Activated T-cell treated with anti-CD3 and anti-CD28 coated beads, Interleukin-2, amount 50 U/mL, for 24 hours (primary cell): Measurements from ENCODE around the gene CD14.
"Not testable (repeated sequence)": the region's sequence is repeated elsewhere in the genome, so short reads cannot be mapped to it uniquely, and the experiment has no call there.

Experiments
- DNase-seq: peaks from one replicate; pipeline ENCODE4 v3.0.0-alpha.2; 2020
- H3K27ac Mint-ChIP-seq: 2 replicates; pipeline ENCODE4 v1.8.0; 2020; ENCODE audit warnings: mild to moderate bottlenecking, mixed read lengths
- H3K27me3 Mint-ChIP-seq: 2 replicates; pipeline ENCODE4 v1.8.0; 2020; ENCODE audit warnings: mixed read lengths
- H3K36me3 Mint-ChIP-seq: 2 replicates; pipeline ENCODE4 v1.8.0; 2020; ENCODE audit warnings: low read depth, mixed read lengths
- H3K4me1 Mint-ChIP-seq: 2 replicates; pipeline ENCODE4 v1.8.0; 2020; ENCODE audit warnings: low read depth, mixed read lengths
- H3K4me3 Mint-ChIP-seq: 2 replicates; pipeline ENCODE4 v1.8.0; 2020; ENCODE audit warnings: mild to moderate bottlenecking, moderate library complexity, mixed read lengths
- H3K9me3 Mint-ChIP-seq: 2 replicates; pipeline ENCODE4 v1.8.0; 2020; ENCODE audit warnings: mixed read lengths

The CD14 gene

DNA sequence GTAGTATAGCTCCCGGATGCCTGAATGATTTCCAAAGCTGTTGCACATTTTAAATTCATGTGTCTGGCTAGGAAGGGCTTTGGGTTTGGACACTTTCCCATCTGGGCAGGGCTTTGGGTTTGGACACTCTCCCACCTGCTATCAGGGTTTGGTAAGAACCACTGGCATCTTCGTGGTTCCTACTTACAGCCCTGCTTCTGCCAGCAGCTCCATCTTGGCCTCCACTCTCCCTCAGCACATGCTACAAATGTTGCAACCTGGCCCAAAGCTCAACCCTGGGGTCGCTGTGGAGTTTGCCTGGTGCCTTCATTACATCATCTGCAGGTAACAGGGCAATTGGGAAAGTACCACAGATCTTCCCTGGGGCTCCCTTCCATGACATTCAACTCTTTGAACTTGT lies 9.7 kb upstream of the CD14 start:
- Mint-ChIP-seq H3K9me3 (no peaks in the 10 kb centered on the region), H3K4me3 (no peak overlapping the region), H3K4me1 (peaks cover 62% of the 10 kb centered on the region), H3K27me3 (no peaks in the 10 kb centered on the region), H3K27ac (peak overlapping the region; percentile 57), H3K36me3 (peaks cover 81% of the 10 kb centered on the region)
- no peak for DNase-seq

DNA sequence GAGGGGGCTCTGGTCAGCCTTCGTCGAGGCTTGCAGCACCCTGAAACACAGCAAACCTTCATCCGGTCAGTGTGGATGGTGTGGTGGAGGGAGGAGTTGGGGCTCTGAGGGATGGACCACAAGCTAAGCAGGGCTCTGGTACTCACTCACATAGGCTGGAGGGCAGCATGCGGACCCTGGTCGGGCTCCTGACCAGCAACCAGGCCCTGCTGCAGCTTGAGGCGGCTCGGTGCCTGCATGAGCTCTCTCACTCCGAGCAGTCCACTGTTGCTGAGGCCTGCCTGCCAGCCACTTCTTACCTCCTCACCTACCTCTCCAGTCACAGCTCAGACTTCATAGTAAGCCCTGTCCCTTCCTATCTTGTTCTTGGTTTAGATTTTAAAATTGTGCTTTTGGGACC lies 8.7 kb upstream of the CD14 start:
- H3K4me3 Mint-ChIP-seq: peak overlapping the region; percentile 86

DNA sequence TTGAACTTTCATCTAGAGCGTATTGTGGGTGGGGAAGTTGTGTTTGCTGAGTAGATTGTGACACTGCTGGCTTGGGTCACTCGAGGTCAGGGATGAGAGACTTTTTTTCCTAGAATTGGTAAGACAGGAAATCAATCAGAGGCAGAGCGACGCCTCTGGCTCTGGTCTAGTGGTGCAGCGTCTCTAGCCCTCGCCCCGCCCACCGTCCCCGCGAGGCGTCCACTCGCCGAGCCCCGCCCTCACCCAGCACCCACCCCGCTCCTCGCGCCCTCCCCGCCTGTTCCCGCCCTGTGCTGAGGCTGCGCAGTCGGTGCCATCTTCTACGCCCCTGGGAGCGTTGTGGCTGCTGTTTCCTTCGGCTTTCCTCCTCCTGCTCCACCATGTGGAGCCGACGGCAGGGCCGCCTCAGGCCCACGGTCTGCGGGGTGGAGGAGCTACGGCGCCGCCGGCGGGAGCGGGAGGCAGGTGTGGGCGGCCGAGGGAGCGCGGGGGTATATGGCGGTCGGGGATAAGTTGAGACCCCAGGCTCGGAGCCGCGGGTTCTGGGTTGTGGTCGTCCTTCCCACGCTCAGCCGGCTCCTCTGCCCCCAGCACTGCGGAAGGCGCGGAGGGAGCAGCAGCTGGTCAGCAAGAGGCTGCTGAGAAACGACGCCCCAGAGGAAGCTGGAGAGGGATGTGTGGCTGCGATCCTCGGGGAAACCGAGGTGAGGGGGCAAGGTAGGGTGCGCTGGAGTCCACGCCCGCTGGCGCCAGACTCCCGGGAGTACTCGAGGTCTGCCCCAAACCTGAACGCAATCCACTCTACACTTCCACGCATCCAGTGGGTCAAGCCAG lies 6.4 kb upstream of the CD14 start, which contains the start of gene TMCO6:
TSS of gene TMCO6 (plus strand) at position 304 of the 834 bp plus-strand sequence. CDS start at position 381, 77 bp downstream.
- Mint-ChIP-seq H3K27ac (peak within 1 kb of the TSS; percentile 94), H3K27me3 (no peaks in the 10 kb centered on the region), H3K4me1 (peaks cover 53% of the 10 kb centered on the region), H3K9me3 (no peaks in the 10 kb centered on the region), H3K36me3 (peaks cover 50% of the 10 kb centered on the region), H3K4me3 (peak within 1 kb of the TSS; percentile 86)
- peak; percentile 96 for DNase-seq

More for the DNA sequence above, 8.7 kb upstream of the CD14 start:
- peaks cover 71% of the 10 kb centered on the region for H3K36me3 Mint-ChIP-seq
- peak overlapping the region; percentile 94 for H3K27ac Mint-ChIP-seq
- H3K9me3 Mint-ChIP-seq: no peaks in the 10 kb centered on the region
- peaks cover 62% of the 10 kb centered on the region for H3K4me1 Mint-ChIP-seq
- no peak for DNase-seq
- H3K27me3 Mint-ChIP-seq: no peaks in the 10 kb centered on the region

DNA sequence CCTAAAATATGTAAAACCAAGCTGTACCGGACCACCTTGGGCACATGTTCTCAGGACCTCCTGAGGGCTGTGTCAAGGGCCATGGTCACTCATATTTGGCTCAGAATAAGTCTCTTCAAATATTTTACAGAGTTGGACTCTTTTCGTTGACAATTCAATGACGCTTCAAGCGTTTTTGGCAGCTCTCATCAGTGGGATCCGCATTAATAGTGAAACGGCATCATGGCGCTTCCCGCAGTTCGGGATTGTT lies 5.8 kb upstream of the CD14 start:
- H3K4me1 Mint-ChIP-seq: peaks cover 51% of the 10 kb centered on the region
- not testable (repeated sequence) for DNase-seq, H3K9me3 Mint-ChIP-seq, H3K27me3 Mint-ChIP-seq
- peak overlapping the region; percentile 94 for H3K27ac Mint-ChIP-seq
- peak overlapping the region; percentile 86 for H3K4me3 Mint-ChIP-seq
- H3K36me3 Mint-ChIP-seq: peaks cover 44% of the 10 kb centered on the region

DNA sequence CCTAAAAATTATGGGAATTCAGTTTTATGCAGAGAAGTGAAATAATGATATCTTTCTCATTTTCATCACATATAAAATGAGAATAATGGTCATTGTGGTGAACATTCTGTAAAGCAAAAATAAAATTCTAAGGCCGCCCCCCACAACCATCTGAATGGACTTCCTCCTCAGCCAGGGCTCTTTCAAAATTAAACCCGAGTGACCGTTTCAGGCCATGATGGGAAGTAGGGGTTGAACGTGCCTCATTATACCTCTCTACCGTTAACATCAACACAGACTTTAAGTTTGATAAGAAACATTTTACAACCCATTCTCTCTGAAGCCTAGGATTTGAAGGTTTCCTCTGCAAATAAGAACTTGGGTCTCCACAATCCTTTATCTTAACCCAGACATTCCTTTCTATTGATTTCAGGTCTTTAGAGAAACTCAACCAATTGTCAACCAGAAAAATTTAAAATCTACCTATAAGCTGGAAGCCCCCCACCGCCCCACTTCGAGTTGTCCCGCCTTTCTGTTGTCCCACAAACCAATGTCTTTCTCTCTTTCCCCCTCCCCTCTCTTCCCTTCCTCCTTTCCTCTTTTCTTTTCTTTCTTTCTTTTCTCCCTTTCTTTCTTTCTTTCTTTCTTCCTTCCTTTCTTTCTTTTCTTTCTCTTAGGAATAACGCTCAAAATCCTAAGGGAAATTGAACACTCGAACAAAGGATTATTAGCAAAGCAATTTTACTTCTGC lies 4.6 kb upstream of the CD14 start:
- no peaks in the 10 kb centered on the region for H3K9me3 Mint-ChIP-seq
- peaks cover 8% of the 10 kb centered on the region for H3K27me3 Mint-ChIP-seq
- peaks cover 31% of the 10 kb centered on the region for H3K36me3 Mint-ChIP-seq
- no peak overlapping the region for H3K4me3 Mint-ChIP-seq
- no peak for DNase-seq
- H3K27ac Mint-ChIP-seq: peak overlapping the region; percentile 22
- H3K4me1 Mint-ChIP-seq: peaks cover 58% of the 10 kb centered on the region

DNA sequence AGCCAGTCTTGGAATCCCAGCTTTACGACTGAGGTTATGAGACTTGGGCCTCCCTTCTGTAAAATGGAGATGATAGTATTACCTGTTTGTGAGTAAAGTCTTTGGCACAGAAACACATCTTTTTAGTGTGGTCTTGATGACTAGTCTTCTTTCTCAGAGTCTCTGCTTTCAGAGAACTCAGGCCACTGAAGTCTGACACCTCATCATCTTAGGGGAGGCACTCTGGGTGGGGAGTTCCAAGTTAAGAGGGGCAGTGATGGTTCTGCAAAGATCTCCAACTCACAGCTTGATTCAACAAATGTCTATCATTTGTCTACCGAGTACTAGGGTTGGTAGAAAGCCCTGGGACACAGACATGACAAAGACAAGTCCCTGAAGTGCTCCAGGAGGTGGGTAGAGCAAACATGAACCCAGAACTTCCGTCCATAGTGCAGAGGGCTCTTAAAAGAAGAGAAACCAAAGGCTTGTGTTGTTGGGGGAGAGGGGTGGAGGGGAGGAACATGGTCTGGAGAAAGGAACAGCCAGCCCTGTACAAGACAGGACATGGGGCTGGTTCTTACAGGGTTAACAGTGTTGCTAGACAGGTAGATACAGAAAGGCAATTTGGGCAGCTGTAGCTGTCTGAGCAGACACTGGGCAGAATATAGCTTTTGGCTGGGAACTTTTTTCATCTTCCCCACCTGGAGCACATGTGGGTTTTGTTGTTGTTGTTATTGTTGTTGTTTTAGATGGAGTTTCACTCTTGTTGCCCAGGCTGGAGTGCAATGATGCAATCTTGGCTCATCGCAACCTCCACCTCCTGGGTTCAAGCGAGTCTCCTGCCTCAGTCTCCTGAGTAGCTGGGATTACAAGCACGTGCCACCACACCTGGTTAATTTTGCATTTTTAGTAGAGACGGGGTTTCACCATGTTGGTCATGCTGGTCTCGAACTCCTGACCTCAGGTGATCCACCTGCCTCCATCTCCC lies 2.6 kb upstream of the CD14 start:
- Mint-ChIP-seq H3K27ac (peak overlapping the region; percentile 57), H3K4me1 (peaks cover 52% of the 10 kb centered on the region), H3K36me3 (peaks cover 12% of the 10 kb centered on the region), H3K27me3 (peaks cover 28% of the 10 kb centered on the region), H3K4me3 (no peak overlapping the region), H3K9me3 (no peaks in the 10 kb centered on the region)
- DNase-seq: no peak

DNA sequence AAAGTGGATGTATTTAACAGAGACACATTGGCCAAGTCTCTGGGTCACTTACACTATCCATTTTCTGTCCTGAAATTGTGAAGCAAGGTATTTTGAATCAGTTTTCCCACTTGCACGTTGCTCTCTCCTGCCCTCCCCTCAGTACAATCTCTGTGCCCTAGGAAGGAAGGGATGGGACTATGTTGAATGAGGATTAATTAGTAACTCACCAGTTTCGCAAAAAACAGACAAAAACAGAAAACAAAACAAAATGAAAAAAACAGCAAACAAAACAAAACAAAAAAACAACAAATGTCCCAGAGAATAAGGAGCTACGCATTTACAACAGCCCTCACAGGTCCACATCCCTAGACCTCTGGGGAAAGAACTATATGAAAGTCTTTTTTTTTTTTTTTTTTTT lies 1.1 kb upstream of the CD14 start:
- Mint-ChIP-seq H3K9me3 (no peaks in the 10 kb centered on the region), H3K27me3 (peaks cover 28% of the 10 kb centered on the region), H3K4me1 (peaks cover 44% of the 10 kb centered on the region), H3K36me3 (peaks cover 2% of the 10 kb centered on the region), H3K4me3 (no peak overlapping the region), H3K27ac (no peak overlapping the region)
- DNase-seq: no peak

DNA sequence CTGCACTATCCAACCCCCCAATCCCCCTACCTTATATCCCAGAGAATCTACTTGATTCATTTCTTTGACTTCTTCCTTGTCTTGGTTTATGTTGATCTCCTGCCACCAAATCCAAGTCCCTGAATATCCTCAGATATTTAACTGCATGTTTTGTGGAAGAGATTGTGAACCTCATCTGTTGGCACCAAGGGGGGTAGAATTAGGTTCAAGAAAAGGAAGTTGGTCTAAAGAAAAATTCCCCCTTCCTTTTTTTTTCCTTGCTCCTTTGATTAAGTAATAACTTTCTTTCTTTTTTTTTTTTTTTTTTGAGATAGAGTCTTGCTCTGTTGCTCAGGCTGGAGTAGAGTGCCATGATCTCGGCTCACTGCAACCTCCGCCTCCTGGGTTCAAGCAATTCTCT lies 526 bp upstream of the CD14 start:
- H3K9me3 Mint-ChIP-seq: no peaks in the 10 kb centered on the region
- no peak overlapping the region for H3K27ac Mint-ChIP-seq
- no peak for DNase-seq
- peaks cover 28% of the 10 kb centered on the region for H3K27me3 Mint-ChIP-seq
- H3K36me3 Mint-ChIP-seq: no peaks in the 10 kb centered on the region
- peak overlapping the region; percentile 75 for H3K4me3 Mint-ChIP-seq
- H3K4me1 Mint-ChIP-seq: peaks cover 38% of the 10 kb centered on the region

DNA sequence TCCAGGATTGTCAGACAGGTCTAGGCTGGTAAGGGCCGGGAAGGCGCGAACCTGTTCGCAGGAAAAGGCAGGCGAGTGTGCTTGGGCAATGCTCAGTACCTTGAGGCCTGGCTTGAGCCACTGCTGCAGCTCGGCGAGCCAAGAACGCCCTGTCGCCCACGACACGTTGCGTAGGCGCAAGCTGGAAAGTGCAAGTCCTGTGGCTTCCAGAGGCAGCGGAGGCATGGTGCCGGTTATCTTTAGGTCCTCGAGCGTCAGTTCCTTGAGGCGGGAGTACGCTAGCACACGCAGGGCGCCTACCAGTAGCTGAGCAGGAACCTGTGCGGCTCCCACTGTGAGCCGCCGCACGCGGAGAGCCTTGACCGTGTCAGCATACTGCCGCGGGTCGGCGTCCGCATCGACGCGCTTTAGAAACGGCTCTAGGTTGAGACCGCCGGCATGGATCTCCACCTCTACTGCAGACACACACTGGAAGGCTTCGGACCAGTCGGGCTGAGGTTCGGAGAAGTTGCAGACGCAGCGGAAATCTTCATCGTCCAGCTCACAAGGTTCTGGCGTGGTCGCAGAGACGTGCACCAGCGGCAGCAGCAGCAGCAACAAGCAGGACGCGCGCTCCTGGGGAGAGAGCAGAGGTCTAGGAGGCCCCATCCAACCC lies 482 bp downstream of the CD14 start:
- Mint-ChIP-seq H3K4me1 (peaks cover 35% of the 10 kb centered on the region), H3K9me3 (no peaks in the 10 kb centered on the region), H3K27ac (peak overlapping the region; percentile 80), H3K4me3 (peak overlapping the region; percentile 75), H3K27me3 (peaks cover 28% of the 10 kb centered on the region), H3K36me3 (no peaks in the 10 kb centered on the region)
- DNase-seq: peak; percentile 72

DNA sequence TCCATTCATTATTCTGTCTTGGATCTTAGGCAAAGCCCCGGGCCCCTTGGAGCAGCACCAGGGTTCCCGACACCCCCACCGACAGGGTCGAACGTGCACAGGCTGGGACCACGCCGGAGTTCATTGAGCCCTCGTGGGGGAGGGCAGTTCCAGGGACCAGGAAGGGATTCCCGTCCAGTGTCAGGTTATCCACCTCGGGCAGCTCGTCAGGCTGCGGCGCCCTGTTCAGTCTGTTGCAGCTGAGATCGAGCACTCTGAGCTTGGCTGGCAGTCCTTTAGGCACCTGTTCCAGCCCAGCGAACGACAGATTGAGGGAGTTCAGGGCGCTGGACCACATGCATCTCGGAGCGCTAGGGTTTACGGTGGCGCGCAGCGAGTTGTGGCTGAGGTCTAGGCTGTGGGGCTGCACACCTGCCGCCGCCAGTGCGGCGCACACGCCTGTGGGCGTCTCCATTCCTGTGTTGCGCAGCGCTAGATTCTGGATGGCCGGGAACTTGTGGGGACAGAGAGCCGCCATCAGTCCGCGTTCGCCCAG lies 1.1 kb downstream of the CD14 start:
- DNase-seq: no peak
- H3K4me1 Mint-ChIP-seq: peaks cover 35% of the 10 kb centered on the region
- peak overlapping the region; percentile 75 for H3K4me3 Mint-ChIP-seq
- peaks cover 28% of the 10 kb centered on the region for H3K27me3 Mint-ChIP-seq
- H3K36me3 Mint-ChIP-seq: no peaks in the 10 kb centered on the region
- H3K9me3 Mint-ChIP-seq: no peaks in the 10 kb centered on the region
- H3K27ac Mint-ChIP-seq: no peak overlapping the region

DNA sequence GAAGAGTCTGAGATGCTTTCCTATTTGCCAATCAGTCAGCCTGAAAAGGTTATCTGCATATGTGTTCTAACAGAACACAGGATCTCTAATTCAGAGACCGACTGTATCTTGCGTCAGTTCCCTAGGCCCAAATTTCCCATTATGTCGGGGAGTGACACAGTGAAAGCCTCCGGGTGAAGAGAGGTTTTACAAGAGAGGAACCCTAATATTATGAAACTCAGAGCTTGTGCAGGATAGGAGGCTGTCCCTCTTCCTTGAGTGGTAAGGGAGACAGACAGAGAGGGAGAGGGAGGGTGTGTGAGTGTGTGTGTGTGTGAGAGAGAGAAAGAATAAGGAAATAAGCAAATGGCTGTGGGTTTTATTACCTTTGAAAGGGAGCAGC lies 1.9 kb downstream of the CD14 start:
- no peak for DNase-seq
- Mint-ChIP-seq H3K4me3 (no peak overlapping the region), H3K36me3 (no peaks in the 10 kb centered on the region), H3K4me1 (peaks cover 35% of the 10 kb centered on the region), H3K9me3 (no peaks in the 10 kb centered on the region), H3K27ac (no peak overlapping the region), H3K27me3 (peaks cover 28% of the 10 kb centered on the region)

DNA sequence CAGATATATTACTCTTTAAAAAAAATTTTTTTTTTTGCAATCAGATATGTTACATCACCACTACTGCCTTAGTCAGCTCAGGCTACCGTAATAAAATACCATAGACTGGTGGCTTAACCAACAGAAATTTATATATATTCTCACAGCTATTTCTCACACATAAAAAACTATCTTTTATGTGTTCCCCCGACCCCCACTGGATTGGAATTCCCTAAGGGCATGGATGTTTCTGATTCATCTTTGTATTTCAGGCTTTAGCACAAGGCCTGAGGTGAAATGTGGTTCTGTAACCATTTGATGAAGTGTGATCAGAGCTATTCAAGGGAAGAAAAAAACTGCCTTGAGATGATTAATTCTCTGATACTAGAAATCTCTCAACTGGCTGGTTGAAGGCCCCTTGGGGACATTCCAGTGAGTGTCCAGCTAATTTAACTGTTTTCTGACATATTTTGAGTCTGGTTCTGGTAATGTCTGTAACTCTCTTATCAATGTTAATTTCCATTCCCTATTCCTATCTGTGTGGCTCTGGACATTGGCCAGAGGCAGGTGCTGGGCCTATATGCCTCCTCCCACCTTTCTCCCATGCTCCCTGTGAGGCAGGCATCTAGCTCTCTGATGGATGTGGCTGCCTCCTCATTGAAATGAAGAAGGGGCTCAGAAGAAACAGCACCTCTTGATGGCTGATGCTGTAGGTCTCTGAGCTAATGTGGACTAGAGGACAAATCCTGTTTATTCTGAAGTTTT lies 2.5 kb downstream of the CD14 start:
- no peak overlapping the region for H3K4me3 Mint-ChIP-seq
- H3K27ac Mint-ChIP-seq: no peak overlapping the region
- H3K27me3 Mint-ChIP-seq: peaks cover 28% of the 10 kb centered on the region
- peaks cover 32% of the 10 kb centered on the region for H3K4me1 Mint-ChIP-seq
- no peaks in the 10 kb centered on the region for H3K36me3 Mint-ChIP-seq
- H3K9me3 Mint-ChIP-seq: no peaks in the 10 kb centered on the region
- no peak for DNase-seq

DNA sequence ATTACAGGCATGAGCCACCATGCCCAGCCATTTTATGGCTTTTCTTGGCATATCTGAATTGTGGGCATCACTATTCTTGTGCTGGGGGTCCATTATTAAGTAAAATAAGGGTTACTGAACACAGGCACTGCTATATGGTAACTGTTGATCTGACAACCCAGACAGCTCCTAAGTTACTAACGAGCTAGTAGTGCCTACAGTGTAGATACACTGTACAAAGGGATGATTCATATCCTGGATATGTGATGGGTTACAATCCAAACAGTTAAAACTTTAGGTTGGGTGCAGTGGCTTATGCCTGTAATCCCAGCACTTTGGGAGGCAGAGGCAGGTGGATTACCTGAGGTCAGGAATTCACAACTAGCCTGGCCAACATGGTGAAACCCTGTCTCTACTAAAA lies 4.3 kb downstream of the CD14 start:
- Mint-ChIP-seq H3K4me3 (no peak overlapping the region), H3K4me1 (peaks cover 22% of the 10 kb centered on the region), H3K36me3 (no peaks in the 10 kb centered on the region), H3K27me3 (peaks cover 25% of the 10 kb centered on the region), H3K27ac (no peak overlapping the region), H3K9me3 (no peaks in the 10 kb centered on the region)
- no peak for DNase-seq
